ENCODE results near the gene DIO1. TPM values are rescaled to one million over a fixed set of nuclear protein-coding genes. Genes with fewer than 3 reads are reported as not detected.

DIO1 gene
- total RNA-seq, 2 donors from 2014 or later = 0.23 TPM; not detected in 1

GRCh38 chr1:53860967-53861411, 33.0 kb upstream of the DIO1 start:
- H3K27me3 ChIP-seq (replicated peaks; ENCODE audit: insufficient read depth) = no peaks in the 10 kb centered on the region
- no peak overlapping the region for H3K27ac ChIP-seq
- TF ChIP-seq POLR2A (IDR thresholded peaks at IDR 0.05) (no peak), POLR2AphosphoS5 (IDR thresholded peaks at IDR 0.05) (peak; percentile 20), CTCF (IDR thresholded peaks at IDR 0.05) (peak in 3 of 4 experiments; percentile 30 to 73 (median 56))
- H3K4me1 ChIP-seq (replicated peaks) = no peaks in the 10 kb centered on the region
- H3K4me3 ChIP-seq = no peak overlapping the region
- no peaks in the 10 kb centered on the region for H3K9me3 ChIP-seq
- DNase-seq (ENCODE audit: low spot score) = no peak
- intact Hi-C loops (cut with DNase I) = loop anchor here (10.0 kb wide), 2 partner anchors 624 to 954 kb away; no protein-coding TSS in a partner anchor
- H3K36me3 ChIP-seq = peaks cover 0 to 32% of the 10 kb centered on the region in 2 donors

- intact Hi-C loops (cut with DNase I) = loop anchor here (10.0 kb wide), 2 partner anchors 622 to 952 kb away; no protein-coding TSS in a partner anchor
- TF ChIP-seq POLR2A (IDR thresholded peaks at IDR 0.05) (no peak), CTCF (IDR thresholded peaks at IDR 0.05) (no peak), POLR2AphosphoS5 (IDR thresholded peaks at IDR 0.05) (no peak)
- DNase-seq (ENCODE audit: low spot score) = no peak
- Histone ChIP-seq H3K36me3 (peaks cover 0 to 28% of the 10 kb centered on the region in 2 donors), H3K27me3 (replicated peaks; ENCODE audit: insufficient read depth) (no peaks in the 10 kb centered on the region), H3K27ac (no peak overlapping the region), H3K4me1 (replicated peaks) (no peaks in the 10 kb centered on the region), H3K9me3 (no peaks in the 10 kb centered on the region), H3K4me3 (no peak overlapping the region)
- 77% methylated on average over 7 of the region's 7 CpGs for WGBS
Observed at GRCh38 chr1:53862507-53862906, 31.5 kb upstream of the DIO1 start.

GRCh38 chr1:53868565-53868964, 25.4 kb upstream of the DIO1 start:
- WGBS = 73% methylated on average over 1 of the region's 1 CpG
- intact Hi-C loops (cut with DNase I) = loop anchor here (10.0 kb wide), 2 partner anchors 616 to 946 kb away; no protein-coding TSS in a partner anchor
- no peak for DNase-seq (ENCODE audit: low spot score)
- no peaks in the 10 kb centered on the region for H3K4me1 ChIP-seq (replicated peaks)
- no peak overlapping the region for H3K27ac ChIP-seq
- H3K36me3 ChIP-seq = peaks cover 0 to 22% of the 10 kb centered on the region in 2 donors
- no peaks in the 10 kb centered on the region for H3K9me3 ChIP-seq
- no peaks in the 10 kb centered on the region for H3K27me3 ChIP-seq (replicated peaks; ENCODE audit: insufficient read depth)
- TF ChIP-seq POLR2AphosphoS5 (IDR thresholded peaks at IDR 0.05) (no peak), CTCF (IDR thresholded peaks at IDR 0.05) (no peak)
- no peak overlapping the region for H3K4me3 ChIP-seq

GRCh38 chr1:53869454-53870117, 24.4 kb upstream of the DIO1 start:
- H3K36me3 ChIP-seq = peaks cover 0 to 21% of the 10 kb centered on the region in 2 donors
- intact Hi-C loops (cut with DNase I) = loop anchor here (10.0 kb wide), 2 partner anchors 615 to 945 kb away; no protein-coding TSS in a partner anchor
- 93% methylated on average over 11 of the region's 11 CpGs for WGBS
- no peaks in the 10 kb centered on the region for H3K9me3 ChIP-seq
- no peaks in the 10 kb centered on the region for H3K4me1 ChIP-seq (replicated peaks)
- H3K4me3 ChIP-seq = no peak overlapping the region
- H3K27me3 ChIP-seq (replicated peaks; ENCODE audit: insufficient read depth) = no peaks in the 10 kb centered on the region
- DNase-seq (ENCODE audit: low spot score) = no peak
- no peak overlapping the region for H3K27ac ChIP-seq
- TF ChIP-seq POLR2A (IDR thresholded peaks at IDR 0.05) (no peak), CTCF (IDR thresholded peaks at IDR 0.05) (no peak), POLR2AphosphoS5 (IDR thresholded peaks at IDR 0.05) (no peak)

- intact Hi-C loops (cut with DNase I) = no loop called here
- Histone ChIP-seq H3K9me3 (no peaks in the 10 kb centered on the region), H3K4me3 (no peak overlapping the region), H3K27me3 (replicated peaks; ENCODE audit: insufficient read depth) (no peaks in the 10 kb centered on the region), H3K36me3 (peaks cover 0 to 8% of the 10 kb centered on the region in 2 donors), H3K4me1 (replicated peaks) (no peaks in the 10 kb centered on the region), H3K27ac (no peak overlapping the region)
- WGBS = 70% methylated on average over 4 of the region's 4 CpGs
- TF ChIP-seq CTCF (IDR thresholded peaks at IDR 0.05) = no peak
- TF ChIP-seq POLR2AphosphoS5 (IDR thresholded peaks at IDR 0.05) = no peak
- no peak for TF ChIP-seq POLR2A (IDR thresholded peaks at IDR 0.05)
- no peak for DNase-seq (ENCODE audit: low spot score)
Observed at GRCh38 chr1:53871221-53871620, 22.8 kb upstream of the DIO1 start.
